Liver (tissue), 9 donors: ENCODE data around the gene ACOT12. TPM values are rescaled to one million over a fixed set of nuclear protein-coding genes. Genes with fewer than 3 reads are reported as not detected.
A peak's percentile ranks its signal among the peaks of the same experiment; 100 is the strongest.

Experiments used
- DNase-seq: peaks from one replicate; pipeline ENCODE4 v3.0.0-alpha.2; 2017; ENCODE audit warnings: low spot score
- H3K27ac ChIP-seq, 2 donors: one replicate each; pipeline ENCODE4 v1.7.0; 2013; ENCODE audit warnings: inconsistent platforms in 2 of 2, low read length in 2 of 2, control low read depth in 1 of 2, low read depth in 1 of 2, mild to moderate bottlenecking in 1 of 2
- H3K27me3 ChIP-seq, 4 donors: one replicate each; pipeline versions ENCODE4 v1.6.1 to v1.7.0; 2013; ENCODE audit warnings: low read length in 3 of 4, inconsistent platforms in 1 of 4, mild to moderate bottlenecking in 1 of 4, moderate library complexity in 1 of 4; ENCODE audit not compliant: control insufficient read depth in 4 of 4, insufficient read depth in 4 of 4
- H3K36me3 ChIP-seq, 4 donors: one replicate each; pipeline versions ENCODE4 v1.6.1 to v1.7.0; 2013; ENCODE audit warnings: low read length in 3 of 4, mild to moderate bottlenecking in 3 of 4, low read depth in 1 of 4, moderate library complexity in 1 of 4; ENCODE audit not compliant: control insufficient read depth in 4 of 4, insufficient read depth in 3 of 4
- H3K4me1 ChIP-seq, 4 donors: one replicate each; pipeline versions ENCODE4 v1.6.1 to v1.7.0; 2013; ENCODE audit warnings: low read length in 3 of 4, mild to moderate bottlenecking in 3 of 4, moderate library complexity in 1 of 4; ENCODE audit not compliant: control insufficient read depth in 4 of 4, insufficient read depth in 4 of 4
- H3K4me3 ChIP-seq, 3 donors: one replicate each; pipeline versions ENCODE4 v1.6.1 to v1.7.0; 2013; ENCODE audit warnings: low read length in 3 of 3, control low read depth in 1 of 3, low read depth in 1 of 3, mild to moderate bottlenecking in 1 of 3
- H3K9ac ChIP-seq, 2 donors: one replicate each; pipeline ENCODE4 v1.7.0; 2013; ENCODE audit warnings: low read length in 2 of 2, mild to moderate bottlenecking in 2 of 2, moderate library complexity in 2 of 2, control low read depth in 1 of 2, low read depth in 1 of 2
- H3K9me3 ChIP-seq, 4 donors: one replicate each; pipeline versions ENCODE4 v1.6.1 to v1.7.0; 2013; ENCODE audit warnings: low read length in 3 of 4; ENCODE audit not compliant: control insufficient read depth in 4 of 4
- ATF3 ChIP-seq: IDR thresholded peaks from 2 replicates; pipeline ENCODE4 v1.6.1; 2016; ENCODE audit warnings: antibody characterized with exemption
- CTCF ChIP-seq: fragments of 150-350 bp; IDR thresholded peaks from 2 replicates; pipeline ENCODE4 v1.5.1; 2017; ENCODE audit warnings: improper control_type of control experiment, low read depth, low read length; ENCODE audit not compliant: missing input control
- EGR1 ChIP-seq, 2 donors: IDR thresholded peaks; 2 replicates each; pipeline ENCODE4 v1.6.1; 2016 to 2018; ENCODE audit warnings: antibody characterized with exemption in 2 of 2, low read depth in 2 of 2
- FOXA1 ChIP-seq: IDR thresholded peaks from 2 replicates; pipeline ENCODE4 v1.6.1; 2016; ENCODE audit warnings: antibody characterized with exemption
- FOXA2 ChIP-seq: IDR thresholded peaks from 2 replicates; pipeline ENCODE4 v1.6.1; 2016; ENCODE audit warnings: antibody characterized with exemption
- GABPA ChIP-seq, 2 donors: IDR thresholded peaks in 1 of 2; conservative IDR thresholded peaks in 1 of 2; 2 replicates each; pipeline ENCODE4 v1.6.1; 2016; ENCODE audit warnings: antibody characterized with exemption in 2 of 2, mild to moderate bottlenecking in 1 of 2, moderate library complexity in 1 of 2
- HNF4A ChIP-seq, 2 donors: conservative IDR thresholded peaks; 2 replicates each; pipeline ENCODE4 v1.6.1; 2016; ENCODE audit warnings: antibody characterized with exemption in 2 of 2, mild to moderate bottlenecking in 2 of 2
- HNF4G ChIP-seq: IDR thresholded peaks from 2 replicates; pipeline ENCODE4 v1.6.1; 2016; ENCODE audit warnings: antibody characterized with exemption
- JUND ChIP-seq, 2 donors: IDR thresholded peaks; 2 replicates each; pipeline ENCODE4 v1.6.1; 2016; ENCODE audit warnings: antibody characterized with exemption in 2 of 2
- NR2F2 ChIP-seq: IDR thresholded peaks from 2 replicates; pipeline ENCODE4 v1.6.1; 2016; ENCODE audit warnings: antibody characterized with exemption
- RAD21 ChIP-seq, 2 donors: IDR thresholded peaks; 2 replicates each; pipeline ENCODE4 v1.6.1; 2016; ENCODE audit warnings: antibody characterized with exemption in 2 of 2, mild to moderate bottlenecking in 2 of 2
- REST ChIP-seq: IDR thresholded peaks from 2 replicates; pipeline ENCODE4 v1.6.1; 2016; ENCODE audit warnings: antibody characterized with exemption, mild to moderate bottlenecking
- SP1 ChIP-seq: IDR thresholded peaks from 2 replicates; pipeline ENCODE4 v1.6.1; 2018; ENCODE audit warnings: antibody characterized with exemption, mild to moderate bottlenecking
- YY1 ChIP-seq: IDR thresholded peaks from 2 replicates; pipeline ENCODE4 v1.6.1; 2016; ENCODE audit warnings: antibody characterized with exemption, mild to moderate bottlenecking
- WGBS: extraction: QIAGEN DNeasy Blood & Tissue Kit; methylation state at CpG from one replicate; pipeline ENCODE4 v1.1.7; 2013; 5-methylcytosine and 5-hydroxymethylcytosine counted together
- polyA plus RNA-seq, 2 donors: library from polyadenylated mRNA; stranded (reverse) in 1 of 2; unstranded in 1 of 2; fragments of 200-250 nt in 1 of 2; fragments of >200 nt in 1 of 2; fragmentation: Nextera tagmentation in 1 of 2; extraction: Ambion mirVana in 1 of 2; gene quantifications; one replicate each; pipeline versions ENCODE4 v1.2.1 to v1.2.3, GENCODE V29; 2013 to 2015
- total RNA-seq, 2 donors: library from RNA; depleted of rRNA; stranded (reverse); fragments of >200 nt; gene quantifications; one replicate each; pipeline ENCODE4 v1.2.3, GENCODE V29; 2014
- donor health status: healthy.
- donor health status: healthy.
- donor health status: healthy.
- donor health status: healthy.
- donor health status: healthy.

The ACOT12 gene
- total and polyA plus RNA-seq, 4 donors: 16.9 to 76.4 (median 38.8) TPM

DNA sequence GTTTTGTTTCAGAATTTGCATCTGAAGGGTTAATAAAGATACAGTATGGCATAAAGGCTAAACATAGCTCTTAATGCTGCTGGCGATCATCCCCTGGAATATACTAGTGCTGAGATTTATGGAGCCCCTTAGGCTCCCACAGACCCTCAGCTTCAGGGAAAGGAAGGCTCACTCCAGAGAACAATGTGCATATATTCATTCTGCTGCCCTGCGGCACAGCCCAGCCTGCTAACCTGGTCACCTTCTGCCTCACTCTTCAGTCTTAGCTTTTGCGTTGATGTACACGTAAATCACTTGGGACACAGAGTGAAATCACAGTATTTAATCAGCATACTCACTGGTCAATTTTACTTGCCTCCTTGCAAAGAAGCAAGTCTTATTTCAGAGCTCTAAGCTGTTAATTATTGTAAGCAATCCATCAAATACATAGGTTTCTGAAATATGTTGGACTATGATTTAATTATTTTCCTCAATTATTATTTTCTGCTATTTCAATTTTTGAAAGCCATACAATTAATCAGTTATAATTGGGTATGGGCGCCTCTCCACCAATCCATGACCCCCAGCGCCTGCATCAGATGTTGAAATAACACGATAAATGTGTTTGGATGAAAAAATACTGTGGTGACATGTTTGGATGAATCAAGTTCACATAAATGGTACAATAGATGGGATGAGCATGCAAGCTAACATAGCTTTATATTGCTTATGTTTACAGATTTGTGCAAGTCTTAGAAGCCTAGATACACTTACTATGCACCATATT, 11.4 kb upstream of the ACOT12 start:
- Histone ChIP-seq H3K4me3 (no peak overlapping the region), H3K9me3 (no peaks in the 10 kb centered on the region), H3K9ac (no peak overlapping the region), H3K4me1 (peaks cover 8 to 22% (median 15%) of the 10 kb centered on the region in 4 donors), H3K36me3 (no peaks in the 10 kb centered on the region), H3K27ac (no peak overlapping the region), H3K27me3 (no peaks in the 10 kb centered on the region)
- DNase-seq: no peak
- TF ChIP-seq CTCF (no peak), REST (no peak)
- 91% methylated on average over 7 of the region's 7 CpGs for WGBS

- WGBS: 23% methylated on average over 2 of the region's 2 CpGs
- Histone ChIP-seq H3K9ac (no peak overlapping the region), H3K27me3 (no peaks in the 10 kb centered on the region), H3K4me3 (no peak overlapping the region), H3K27ac (no peak overlapping the region), H3K36me3 (no peaks in the 10 kb centered on the region), H3K4me1 (peaks cover 0 to 9% (median 5%) of the 10 kb centered on the region in 4 donors), H3K9me3 (no peaks in the 10 kb centered on the region)
- TF ChIP-seq RAD21 (IDR thresholded peaks at IDR 0.05) (no peak), ATF3 (no peak), JUND (IDR thresholded peaks at IDR 0.05) (no peak), FOXA2 (no peak), GABPA (IDR thresholded peaks at IDR 0.05 in 1 of 2, conservative IDR thresholded peaks at IDR 0.05 in 1 of 2) (no peak), HNF4A (conservative IDR thresholded peaks at IDR 0.05) (peak; percentile 66 to 73), FOXA1 (no peak), YY1 (no peak), SP1 (no peak), CTCF (no peak), NR2F2 (no peak), EGR1 (IDR thresholded peaks at IDR 0.05; ENCODE audit: low read depth in 2 of 2) (no peak), HNF4G (peak; percentile 25)
- no peak for DNase-seq
Observed at GRCh38 chr5:81402192-81402930, 8.4 kb upstream of the ACOT12 start.
